Astrocyte (in vitro differentiated cells and primary cell): ENCODE measurements around the gene ZZZ3. TPM values are rescaled to one million over a fixed set of nuclear protein-coding genes. Genes with fewer than 3 reads are reported as not detected.
"Not testable (repeated sequence)": the region's sequence is repeated elsewhere in the genome, so short reads cannot be mapped to it uniquely, and the experiment has no call there.

Source experiments
- DNase-seq: peaks from one replicate; pipeline ENCODE4 v3.0.0-alpha.2; 2010; ENCODE audit warnings: low read depth
- FAIRE-seq: peaks from 2 replicates; lab custom pipeline; 2011; peaks lifted over from hg19 to GRCh38; lab: Jason Lieb, UNC
- H2AFZ ChIP-seq: 2 replicates; pipeline ENCODE4 v1.6.0; 2012; ENCODE audit warnings: low read depth, low read length, inconsistent platforms
- H3K27ac ChIP-seq: 2 replicates; pipeline ENCODE4 v1.5.1; 2011; ENCODE audit warnings: low read depth, low read length, inconsistent platforms
- H3K27me3 ChIP-seq: 2 replicates; pipeline ENCODE4 v1.6.0; 2011; ENCODE audit warnings: low read length, inconsistent platforms; ENCODE audit not compliant: insufficient read depth
- H3K36me3 ChIP-seq: 2 replicates; pipeline ENCODE4 v1.5.1; 2011; ENCODE audit warnings: low read length, inconsistent platforms; ENCODE audit not compliant: insufficient read depth
- H3K4me1 ChIP-seq: 2 replicates; pipeline ENCODE4 v1.5.1; 2011; ENCODE audit warnings: low read length, inconsistent platforms; ENCODE audit not compliant: insufficient read depth
- H3K4me2 ChIP-seq: 2 replicates; pipeline ENCODE4 v1.6.0; 2012; ENCODE audit warnings: low read length, inconsistent platforms
- H3K4me3 ChIP-seq: 2 replicates; pipeline ENCODE4 v1.5.1; 2011; ENCODE audit warnings: low read depth, mild to moderate bottlenecking, low read length, inconsistent platforms; ENCODE audit not compliant: insufficient read depth
- H3K79me2 ChIP-seq: 2 replicates; pipeline ENCODE4 v1.6.0; 2012; ENCODE audit warnings: mild to moderate bottlenecking, low read length, inconsistent platforms; ENCODE audit not compliant: insufficient read depth
- H3K9ac ChIP-seq: 2 replicates; pipeline ENCODE4 v1.6.0; 2012; ENCODE audit warnings: mild to moderate bottlenecking, low read length, inconsistent platforms
- H3K9me3 ChIP-seq: 2 replicates; pipeline ENCODE4 v1.5.1; 2012; ENCODE audit warnings: low read depth, mild to moderate bottlenecking, low read length, inconsistent platforms; ENCODE audit not compliant: insufficient read depth
- H4K20me1 ChIP-seq: 2 replicates; pipeline ENCODE4 v1.6.0; 2012; ENCODE audit warnings: low read length, inconsistent platforms; ENCODE audit not compliant: insufficient read depth
- H3K27ac Mint-ChIP-seq: one replicate; pipeline ENCODE4 v1.8.0; 2021; ENCODE audit warnings: mild to moderate bottlenecking, mixed read lengths; ENCODE audit not compliant: unreplicated experiment
- H3K27me3 Mint-ChIP-seq: one replicate; pipeline ENCODE4 v1.8.0; 2021; ENCODE audit warnings: low read depth, mixed read lengths; ENCODE audit not compliant: unreplicated experiment
- H3K36me3 Mint-ChIP-seq: one replicate; pipeline ENCODE4 v1.8.0; 2021; ENCODE audit warnings: low read depth, mixed read lengths; ENCODE audit not compliant: unreplicated experiment
- H3K4me1 Mint-ChIP-seq: one replicate; pipeline ENCODE4 v1.8.0; 2021; ENCODE audit warnings: low read depth, mixed read lengths; ENCODE audit not compliant: unreplicated experiment
- H3K4me3 Mint-ChIP-seq: one replicate; pipeline ENCODE4 v1.8.0; 2021; ENCODE audit warnings: mild to moderate bottlenecking, moderate library complexity, mixed read lengths; ENCODE audit not compliant: unreplicated experiment
- H3K9me3 Mint-ChIP-seq: one replicate; pipeline ENCODE4 v1.8.0; 2021; ENCODE audit warnings: mild to moderate bottlenecking, mixed read lengths; ENCODE audit not compliant: unreplicated experiment
- CTCF ChIP-seq: IDR thresholded peaks from 2 replicates; pipeline ENCODE4 v1.5.1; 2011; ENCODE audit warnings: low read depth, mild to moderate bottlenecking, inconsistent platforms, low read length, moderate library complexity; ENCODE audit not compliant: insufficient read depth
- EZH2 ChIP-seq: IDR thresholded peaks from 2 replicates; pipeline ENCODE4 v1.6.1; 2012; ENCODE audit warnings: mild to moderate bottlenecking, low read length, inconsistent platforms; ENCODE audit not compliant: insufficient read depth
- total RNA-seq: library from RNA; stranded (reverse); gene quantifications from 2 replicates; pipeline ENCODE4 v1.2.1, GENCODE V29; 2021

The ZZZ3 gene
- total RNA-seq, 1 donor from 2014 or later = 48.4 TPM

DNA sequence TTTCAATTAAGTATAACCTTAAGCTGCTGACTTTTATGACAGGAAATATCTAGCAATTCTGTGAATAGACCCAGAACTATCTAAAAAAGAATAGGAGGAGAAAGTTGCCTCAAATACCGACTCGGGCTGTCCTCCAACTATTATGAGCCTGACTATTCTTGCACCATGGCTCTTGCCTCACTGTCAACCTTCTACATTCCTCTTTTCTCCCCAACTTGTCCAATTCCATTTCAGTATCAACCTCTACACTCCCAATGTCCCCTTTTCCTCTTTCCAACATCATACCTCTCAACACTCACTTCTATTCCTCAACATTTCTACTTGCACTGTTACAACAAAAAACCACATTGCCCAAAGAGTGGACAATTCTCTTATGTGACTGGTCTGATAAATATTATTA is 2.3 kb downstream of the ZZZ3 start:
- Mint-ChIP-seq H3K36me3 (no peaks in the 10 kb centered on the region), H3K9me3 (no peaks in the 10 kb centered on the region), H3K4me1 (peaks cover 21% of the 10 kb centered on the region), H3K4me3 (peak overlapping the region; percentile 63), H3K27ac (no peak overlapping the region), H3K27me3 (no peaks in the 10 kb centered on the region)
- Histone ChIP-seq H4K20me1 (peaks cover 55% of the 10 kb centered on the region), H3K4me1 (peaks cover 11% of the 10 kb centered on the region), H3K4me3 (no peak overlapping the region), H3K4me2 (peak overlapping the region; percentile 12), H2AFZ (no peak overlapping the region), H3K36me3 (peaks cover 2% of the 10 kb centered on the region), H3K79me2 (peaks cover 73% of the 10 kb centered on the region), H3K27ac (no peak overlapping the region), H3K27me3 (no peaks in the 10 kb centered on the region), H3K9me3 (no peaks in the 10 kb centered on the region), H3K9ac (no peak overlapping the region)
- no peak for FAIRE-seq
- DNase-seq = no peak
- TF ChIP-seq EZH2 = no peak
- TF ChIP-seq CTCF = no peak

DNA sequence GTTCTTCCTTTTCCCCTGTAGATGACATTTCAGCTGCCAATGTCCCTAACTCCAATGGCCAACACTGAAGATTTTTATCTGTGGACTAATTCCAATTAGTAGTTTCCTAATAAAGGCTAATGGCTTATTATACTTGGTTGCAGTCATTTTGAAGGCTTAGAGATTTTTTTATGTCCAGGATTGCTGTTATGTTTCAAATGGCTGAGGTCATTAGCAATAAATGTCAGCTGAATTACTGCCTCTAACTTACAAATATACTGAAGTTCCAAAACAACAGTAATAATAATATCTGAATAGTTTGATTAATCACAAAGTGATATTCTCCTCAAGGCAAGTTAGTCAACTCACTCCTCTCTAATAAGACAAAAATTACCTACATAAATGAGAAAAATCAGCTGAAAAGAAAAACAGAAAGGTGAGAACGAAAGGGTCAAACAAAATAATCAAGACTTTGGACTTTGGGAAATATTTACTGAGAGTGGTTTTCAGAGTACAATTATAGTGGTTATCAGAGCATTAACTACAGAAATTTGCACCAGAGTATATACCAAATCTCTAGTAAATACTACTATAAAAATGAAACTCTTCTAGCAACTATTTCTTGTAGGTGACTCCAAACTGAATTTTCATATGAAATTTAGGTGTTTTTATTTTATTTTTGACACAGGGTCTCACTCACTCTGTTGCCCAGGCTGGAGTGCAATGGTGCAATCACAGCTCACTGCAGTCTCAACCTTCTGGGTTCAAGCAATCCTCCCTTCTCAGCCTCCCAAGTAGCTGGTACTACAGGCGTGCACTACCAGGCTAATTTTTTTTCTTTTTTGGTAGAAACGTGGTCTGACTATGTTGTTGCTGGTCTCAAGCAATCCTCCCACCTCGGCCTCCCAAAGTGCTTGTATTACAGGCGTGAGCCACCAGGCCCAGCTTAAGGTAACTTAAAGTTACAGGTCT is 3.5 kb downstream of the ZZZ3 start:
- H3K27ac ChIP-seq = no peak overlapping the region
- no peak overlapping the region for H3K4me3 ChIP-seq
- H3K4me3 Mint-ChIP-seq = no peak overlapping the region
- H3K27me3 Mint-ChIP-seq = no peaks in the 10 kb centered on the region
- H2AFZ ChIP-seq = no peak overlapping the region
- H3K36me3 ChIP-seq = peaks cover 2% of the 10 kb centered on the region
- peaks cover 63% of the 10 kb centered on the region for H4K20me1 ChIP-seq
- no peak overlapping the region for H3K9ac ChIP-seq
- FAIRE-seq (no peak), DNase-seq (no peak)
- no peak for TF ChIP-seq CTCF
- TF ChIP-seq EZH2 = no peak
- H3K27me3 ChIP-seq = no peaks in the 10 kb centered on the region
- H3K36me3 Mint-ChIP-seq = no peaks in the 10 kb centered on the region
- H3K79me2 ChIP-seq = peaks cover 85% of the 10 kb centered on the region
- no peak overlapping the region for H3K4me2 ChIP-seq
- H3K9me3 Mint-ChIP-seq = no peaks in the 10 kb centered on the region
- H3K4me1 ChIP-seq = peaks cover 11% of the 10 kb centered on the region
- peaks cover 20% of the 10 kb centered on the region for H3K4me1 Mint-ChIP-seq
- H3K9me3 ChIP-seq = no peaks in the 10 kb centered on the region
- H3K27ac Mint-ChIP-seq = no peak overlapping the region

DNA sequence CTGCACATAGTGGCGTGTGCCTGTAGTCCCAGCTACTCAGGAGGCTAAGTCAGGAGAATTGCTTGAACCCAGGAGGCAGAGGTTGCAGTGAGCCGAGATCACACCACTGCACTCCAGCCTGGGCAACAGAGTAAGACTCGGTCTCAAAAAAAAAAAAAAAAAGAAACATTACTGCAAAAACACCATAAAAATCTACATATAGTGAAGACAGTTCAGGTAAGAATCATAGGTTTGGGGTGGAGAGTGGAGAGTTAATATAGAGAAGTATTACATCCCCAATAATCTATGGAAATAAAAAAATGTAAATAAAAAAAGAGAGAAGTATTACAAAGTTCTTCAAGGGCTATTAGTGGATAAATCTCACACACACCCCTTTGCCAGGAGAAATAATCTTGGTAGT is 7.7 kb downstream of the ZZZ3 start:
- not testable (repeated sequence) for H3K36me3 ChIP-seq, H2AFZ ChIP-seq, H3K9me3 ChIP-seq, H3K27ac ChIP-seq, H3K9me3 Mint-ChIP-seq, H3K4me3 ChIP-seq, H3K4me1 ChIP-seq, FAIRE-seq, H3K36me3 Mint-ChIP-seq, DNase-seq, H3K9ac ChIP-seq, H3K4me2 ChIP-seq, H3K27ac Mint-ChIP-seq, H3K27me3 Mint-ChIP-seq, H3K4me3 Mint-ChIP-seq, H3K27me3 ChIP-seq
- Histone ChIP-seq H3K79me2 (peaks cover 100% of the 10 kb centered on the region), H4K20me1 (peaks cover 77% of the 10 kb centered on the region)
- H3K4me1 Mint-ChIP-seq = peaks cover 35% of the 10 kb centered on the region
